GM10266 (cell line): Measurements from ENCODE around the gene TLE4.

ENCODE experiments used
- DNase-seq: peaks from one replicate; pipeline ENCODE4 v3.0.0; 2012; ENCODE audit errors: extremely low spot score
- CTCF ChIP-seq: IDR thresholded peaks from 2 replicates; pipeline ENCODE4 v1.5.1; 2012; ENCODE audit warnings: mild to moderate bottlenecking, low read depth; ENCODE audit not compliant: control insufficient read depth, insufficient read depth; ENCODE audit errors: missing control alignments

The TLE4 gene

GRCh38 chr9:79613145-79613544 lies 41.4 kb downstream of the TLE4 start:
- DNase-seq = no peak
- TF ChIP-seq CTCF = no peak

- TF ChIP-seq CTCF = no peak
- no peak for DNase-seq
These were observed 43.3 kb downstream of the TLE4 start for GRCh38 chr9:79615038-79615437.

- TF ChIP-seq CTCF = no peak
- DNase-seq = no peak
These were observed 44.2 kb downstream of the TLE4 start for GRCh38 chr9:79616013-79616412.

GRCh38 chr9:79616971-79617370 lies 45.2 kb downstream of the TLE4 start:
- TF ChIP-seq CTCF = no peak
- no peak for DNase-seq

- no peak for DNase-seq
- no peak for TF ChIP-seq CTCF
These were observed 45.6 kb downstream of the TLE4 start for GRCh38 chr9:79617395-79617794.

- no peak for TF ChIP-seq CTCF
- no peak for DNase-seq
These were observed 48.2 kb downstream of the TLE4 start for GRCh38 chr9:79619930-79620329.

GRCh38 chr9:79621916-79622575 lies 50.3 kb downstream of the TLE4 start:
- no peak for DNase-seq
- TF ChIP-seq CTCF = no peak
